H9 (cell line): Measurements from ENCODE around the gene C2orf68. TPM values are rescaled to one million over a fixed set of nuclear protein-coding genes. Genes with fewer than 3 reads are reported as not detected.

Experiments
- DNase-seq: peaks from one replicate; pipeline ENCODE4 v3.0.0-alpha.2; 2017
- H2AFZ ChIP-seq: one replicate; pipeline ENCODE4 v1.6.1; 2013; ENCODE audit warnings: mild to moderate bottlenecking, low read length, control low read depth, moderate library complexity
- H2AK5ac ChIP-seq: 2 replicates; pipeline ENCODE4 v1.6.1; 2013; ENCODE audit warnings: low read length, control low read depth, mixed read lengths; ENCODE audit not compliant: insufficient read length
- H2BK120ac ChIP-seq: one replicate; pipeline ENCODE4 v1.6.1; 2013; ENCODE audit warnings: low read depth, mild to moderate bottlenecking, low read length, control low read depth, inconsistent platforms; ENCODE audit not compliant: poor library complexity, severe bottlenecking
- H2BK12ac ChIP-seq: 2 replicates; pipeline ENCODE4 v1.6.1; 2013; ENCODE audit warnings: low read length, control low read depth, mixed read lengths, low read depth; ENCODE audit not compliant: insufficient read length
- H2BK15ac ChIP-seq: 2 replicates; pipeline ENCODE4 v1.6.1; 2013; ENCODE audit warnings: low read depth, low read length, control low read depth
- H2BK20ac ChIP-seq: one replicate; pipeline ENCODE4 v1.6.1; 2013; ENCODE audit warnings: low read depth, mild to moderate bottlenecking, low read length, control low read depth, inconsistent platforms; ENCODE audit not compliant: poor library complexity, severe bottlenecking
- H2BK5ac ChIP-seq: 2 replicates; pipeline ENCODE4 v1.6.1; 2013; ENCODE audit warnings: low read length, control low read depth, mixed read lengths; ENCODE audit not compliant: insufficient read length
- H3K14ac ChIP-seq: 2 replicates; pipeline ENCODE4 v1.6.1; 2013; ENCODE audit warnings: low read length, control low read depth; ENCODE audit not compliant: insufficient read depth
- H3K18ac ChIP-seq: 2 replicates; pipeline ENCODE4 v1.6.1; 2013; ENCODE audit warnings: low read depth, mild to moderate bottlenecking, mixed read lengths, low read length, control low read depth; ENCODE audit not compliant: insufficient read length
- H3K23ac ChIP-seq: 2 replicates; pipeline ENCODE4 v1.6.1; 2013; ENCODE audit warnings: low read length, control low read depth, mixed read lengths, low read depth; ENCODE audit not compliant: insufficient read length
- H3K23me2 ChIP-seq: 2 replicates; pipeline ENCODE4 v1.6.1; 2013; ENCODE audit warnings: low read depth, mild to moderate bottlenecking, mixed read lengths, low read length, control low read depth; ENCODE audit not compliant: insufficient read length, poor library complexity, severe bottlenecking
- H3K27ac ChIP-seq: 2 replicates; pipeline ENCODE4 v1.5.1; 2013; ENCODE audit warnings: low read length, control low read depth, mixed read lengths, low read depth; ENCODE audit not compliant: insufficient read length
- H3K27me3 ChIP-seq: 2 replicates; pipeline ENCODE4 v1.6.1; 2013; ENCODE audit warnings: low read length, control low read depth, inconsistent platforms; ENCODE audit not compliant: insufficient read depth
- H3K4ac ChIP-seq: 2 replicates; pipeline ENCODE4 v1.6.1; 2013; ENCODE audit warnings: low read depth, mild to moderate bottlenecking, control low read depth, inconsistent platforms, low read length, moderate library complexity
- H3K4me1 ChIP-seq: 2 replicates; pipeline ENCODE4 v1.6.1; 2013; ENCODE audit warnings: low read length, control low read depth, inconsistent platforms; ENCODE audit not compliant: insufficient read depth
- H3K4me2 ChIP-seq: 2 replicates; pipeline ENCODE4 v1.6.1; 2013; ENCODE audit warnings: low read length, control low read depth, mixed read lengths; ENCODE audit not compliant: insufficient read length, insufficient read depth
- H3K56ac ChIP-seq: 2 replicates; pipeline ENCODE4 v1.6.1; 2013; ENCODE audit warnings: low read depth, mild to moderate bottlenecking, mixed read lengths, low read length, control low read depth; ENCODE audit not compliant: insufficient read length
- H3K79me1 ChIP-seq: 2 replicates; pipeline ENCODE4 v1.6.1; 2013; ENCODE audit warnings: low read depth, mild to moderate bottlenecking, moderate library complexity, low read length, control low read depth, inconsistent platforms; ENCODE audit not compliant: insufficient read depth, poor library complexity, severe bottlenecking
- H3K79me2 ChIP-seq: 2 replicates; pipeline ENCODE4 v1.6.1; 2013; ENCODE audit warnings: low read length, control low read depth, inconsistent platforms; ENCODE audit not compliant: insufficient read depth
- H3K9ac ChIP-seq: 2 replicates; pipeline ENCODE4 v1.6.1; 2013; ENCODE audit warnings: low read length, control low read depth, mixed read lengths; ENCODE audit not compliant: insufficient read length; ENCODE audit errors: extremely low read depth
- H3K9me3 ChIP-seq: one replicate; pipeline ENCODE4 v1.6.1; 2013; ENCODE audit warnings: low read depth, low read length, inconsistent platforms; ENCODE audit not compliant: control insufficient read depth
- H3T11ph ChIP-seq: one replicate; pipeline ENCODE4 v1.6.1; 2013; ENCODE audit warnings: mild to moderate bottlenecking, low read length, control low read depth, inconsistent platforms
- H4K20me1 ChIP-seq: one replicate; pipeline ENCODE4 v1.6.1; 2013; ENCODE audit not compliant: control insufficient read depth, insufficient read length, insufficient read depth
- H4K5ac ChIP-seq: 2 replicates; pipeline ENCODE4 v1.6.1; 2013; ENCODE audit warnings: low read depth, mild to moderate bottlenecking, mixed read lengths, low read length, control low read depth; ENCODE audit not compliant: insufficient read length
- H4K8ac ChIP-seq: replicated peaks from 2 replicates; pipeline ENCODE4 v1.6.1; 2013; ENCODE audit warnings: low read length, control low read depth, mixed read lengths, low read depth; ENCODE audit not compliant: insufficient read length
- H4K91ac ChIP-seq: 2 replicates; pipeline ENCODE4 v1.6.1; 2013; ENCODE audit warnings: low read depth, mild to moderate bottlenecking, moderate library complexity, mixed read lengths, low read length, control low read depth; ENCODE audit not compliant: insufficient read length
- H3K27ac Mint-ChIP-seq, 3 experiments: 2 replicates in 2 of 3; 3 replicates in 1 of 3; pipeline ENCODE4 v1.8.0; 2020 to 2021; ENCODE audit warnings: mixed read lengths in 3 of 3, mild to moderate bottlenecking in 1 of 3, moderate library complexity in 1 of 3
- H3K27me3 Mint-ChIP-seq: 2 replicates; pipeline ENCODE4 v1.8.0; 2021; ENCODE audit warnings: low read depth, mild to moderate bottlenecking, moderate library complexity, mixed read lengths
- H3K36me3 Mint-ChIP-seq, 3 experiments: 2 replicates in 2 of 3; 3 replicates in 1 of 3; pipeline ENCODE4 v1.8.0; 2020 to 2021; ENCODE audit warnings: low read depth in 3 of 3, mixed read lengths in 3 of 3; ENCODE audit not compliant: insufficient read depth in 1 of 3
- H3K4me1 Mint-ChIP-seq, 2 experiments: 2 replicates each; pipeline ENCODE4 v1.8.0; 2020; ENCODE audit warnings: mixed read lengths in 2 of 2
- H3K4me3 Mint-ChIP-seq, 2 experiments: 2 replicates in 1 of 2; 3 replicates in 1 of 2; pipeline ENCODE4 v1.8.0; 2020 to 2021; ENCODE audit warnings: mild to moderate bottlenecking in 2 of 2, mixed read lengths in 2 of 2, moderate library complexity in 1 of 2
- H3K9me3 Mint-ChIP-seq, 2 experiments: 2 replicates in 1 of 2; 3 replicates in 1 of 2; pipeline ENCODE4 v1.8.0; 2020; ENCODE audit warnings: mild to moderate bottlenecking in 2 of 2, mixed read lengths in 2 of 2, moderate library complexity in 1 of 2
- CTCF ChIP-seq: fragments of 200-600 bp; sonication (generic); conservative IDR thresholded peaks from 3 replicates; pipeline ENCODE4 v1.8.0; 2021; ENCODE audit warnings: antibody characterized with exemption, mild to moderate bottlenecking
- WGBS: extraction: QIAGEN DNeasy Blood & Tissue Kit; methylation state at CpG from one replicate; pipeline ENCODE4 v1.1.7; 2013; ENCODE audit warnings: missing lambda C conversion rate, low lambda C conversion rate, mixed read lengths; ENCODE audit not compliant: insufficient read length; ENCODE audit errors: extremely low coverage; 5-methylcytosine and 5-hydroxymethylcytosine counted together
- total RNA-seq: library from RNA; stranded (reverse); gene quantifications from 2 replicates; pipeline ENCODE4 v1.2.1, GENCODE V29; 2021

Gene C2orf68
- total RNA-seq, 1 experiment from 2014 or later: 39.6 TPM

- H3K79me2 ChIP-seq: no peaks in the 10 kb centered on the region
- no peak overlapping the region for H2AK5ac ChIP-seq
- peaks cover 0 to 24% (median 21%) of the 10 kb centered on the region in 3 experiments; a peak in 5 of 7 replicates for H3K36me3 Mint-ChIP-seq
- peak overlapping the region; percentile 75 for H3K9ac ChIP-seq
- no peak overlapping the region for H4K8ac ChIP-seq
- no peak overlapping the region for H3T11ph ChIP-seq
- peaks cover 17 to 18% of the 10 kb centered on the region in 2 experiments for H3K4me1 Mint-ChIP-seq
- no peak overlapping the region for H2BK5ac ChIP-seq
- peak overlapping the region; percentile 67 to 99 (median 97); a peak in 6 of 7 replicates for H3K27ac Mint-ChIP-seq
- H3K56ac ChIP-seq: no peak overlapping the region
- no peak overlapping the region for H3K14ac ChIP-seq
- H3K79me1 ChIP-seq: no peaks in the 10 kb centered on the region
- H3K27me3 Mint-ChIP-seq: peaks cover 6% of the 10 kb centered on the region
- H4K20me1 ChIP-seq: no peaks in the 10 kb centered on the region
- H2BK12ac ChIP-seq: no peak overlapping the region
- H3K27ac ChIP-seq: no peak overlapping the region
- no peak for DNase-seq
- no peak overlapping the region for H2BK15ac ChIP-seq
- no peak overlapping the region for H2BK120ac ChIP-seq
- H4K5ac ChIP-seq: no peak overlapping the region
- H3K9me3 Mint-ChIP-seq: no peaks in the 10 kb centered on the region
- no CpG with 5 or more reads among the region's 10 CpGs for WGBS
- H3K18ac ChIP-seq: no peak overlapping the region
- no peak overlapping the region for H3K4ac ChIP-seq
- H3K4me1 ChIP-seq: no peaks in the 10 kb centered on the region
- H4K91ac ChIP-seq: no peak overlapping the region
- H3K4me3 Mint-ChIP-seq: peak overlapping the region; percentile 99
- H3K23me2 ChIP-seq: peaks cover 9% of the 10 kb centered on the region
- H2AFZ ChIP-seq: no peak overlapping the region
- no peaks in the 10 kb centered on the region for H3K9me3 ChIP-seq
- peak overlapping the region; percentile 81 for H3K4me2 ChIP-seq
- H3K27me3 ChIP-seq: no peaks in the 10 kb centered on the region
- no peak overlapping the region for H2BK20ac ChIP-seq
- H3K23ac ChIP-seq: no peak overlapping the region
- TF ChIP-seq CTCF: no peak
Observed at GRCh38 chr2:85596026-85596333, 15.9 kb downstream of the C2orf68 start.
